Smooth muscle cell (in vitro differentiated cells): Measurements from ENCODE around the gene MED14. TPM values are rescaled to one million over a fixed set of nuclear protein-coding genes. Genes with fewer than 3 reads are reported as not detected.

Experiments
- DNase-seq: peaks from one replicate; lab custom pipeline; 2025; ENCODE audit not compliant: unreplicated experiment; lab: John Stamatoyannopoulos, UW
- H2AFZ ChIP-seq: fragments of 200-600 bp; sonication (generic); 2 replicates; pipeline ENCODE4 v1.6.0; 2016; ENCODE audit warnings: antibody characterized with exemption, low read depth, mild to moderate bottlenecking
- H3F3A ChIP-seq: fragments of 200-600 bp; sonication (generic); 2 replicates; pipeline ENCODE4 v1.6.0; 2017; ENCODE audit warnings: antibody characterized with exemption, low read depth
- H3K27ac ChIP-seq: fragments of 200-600 bp; sonication (generic); 2 replicates; pipeline ENCODE4 v1.5.1; 2016; ENCODE audit warnings: low read depth, mild to moderate bottlenecking
- H3K27me3 ChIP-seq: fragments of 200-600 bp; sonication (generic); 2 replicates; pipeline ENCODE4 v1.6.1; 2016; ENCODE audit warnings: low read depth, mild to moderate bottlenecking
- H3K36me3 ChIP-seq: fragments of 200-600 bp; sonication (generic); 2 replicates; pipeline ENCODE4 v1.5.1; 2016; ENCODE audit warnings: low read depth
- H3K4me1 ChIP-seq: fragments of 200-600 bp; sonication (generic); 2 replicates; pipeline ENCODE4 v1.5.1; 2016; ENCODE audit warnings: low read depth
- H3K4me2 ChIP-seq: fragments of 200-600 bp; sonication (generic); 2 replicates; pipeline ENCODE4 v1.6.0; 2016; ENCODE audit warnings: mild to moderate bottlenecking
- H3K4me3 ChIP-seq: fragments of 200-600 bp; sonication (generic); 2 replicates; pipeline ENCODE4 v1.5.1; 2016; ENCODE audit warnings: mild to moderate bottlenecking
- H3K79me2 ChIP-seq: fragments of 200-600 bp; sonication (generic); 2 replicates; pipeline ENCODE4 v1.6.0; 2016; ENCODE audit warnings: low read depth, mild to moderate bottlenecking
- H3K9ac ChIP-seq: fragments of 200-600 bp; sonication (generic); 2 replicates; pipeline ENCODE4 v1.6.0; 2016; ENCODE audit warnings: low read depth
- H3K9me3 ChIP-seq: fragments of 200-600 bp; sonication (generic); replicated peaks from 2 replicates; pipeline ENCODE4 v1.5.1; 2016; ENCODE audit warnings: low read depth
- H4K20me1 ChIP-seq: fragments of 200-600 bp; sonication (generic); 2 replicates; pipeline ENCODE4 v1.6.0; 2016; ENCODE audit warnings: low read depth
- WGBS: methylation state at CpG from one replicate; pipeline ENCODE4 v1.1.7; 2016; ENCODE audit warnings: low lambda C conversion rate; 5-methylcytosine and 5-hydroxymethylcytosine counted together
- polyA plus RNA-seq: library from polyadenylated mRNA; unstranded; fragments of >200 nt; fragmentation: Nextera tagmentation; extraction: Ambion mirVana; gene quantifications from 2 replicates; pipeline ENCODE4 v1.2.1, GENCODE V29; 2016
- total RNA-seq: library from RNA; depleted of rRNA; stranded (reverse); fragments of >200 nt; gene quantifications from 2 replicates; pipeline ENCODE4 v1.2.3, GENCODE V29; 2014
- TF ChIP-seq, protein P1 (sequence below): fragments of 200-600 bp; sonication (generic); IDR thresholded peaks from 2 replicates; pipeline ENCODE4 v1.5.1; 2017; ENCODE audit warnings: borderline replicate concordance, mild to moderate bottlenecking, antibody characterized with exemption; ENCODE audit not compliant: insufficient read depth, poor library complexity, severe bottlenecking

Gene MED14
- total and polyA plus RNA-seq, 2 experiments from 2014 or later = 9.4 to 56.2 TPM

DNA sequence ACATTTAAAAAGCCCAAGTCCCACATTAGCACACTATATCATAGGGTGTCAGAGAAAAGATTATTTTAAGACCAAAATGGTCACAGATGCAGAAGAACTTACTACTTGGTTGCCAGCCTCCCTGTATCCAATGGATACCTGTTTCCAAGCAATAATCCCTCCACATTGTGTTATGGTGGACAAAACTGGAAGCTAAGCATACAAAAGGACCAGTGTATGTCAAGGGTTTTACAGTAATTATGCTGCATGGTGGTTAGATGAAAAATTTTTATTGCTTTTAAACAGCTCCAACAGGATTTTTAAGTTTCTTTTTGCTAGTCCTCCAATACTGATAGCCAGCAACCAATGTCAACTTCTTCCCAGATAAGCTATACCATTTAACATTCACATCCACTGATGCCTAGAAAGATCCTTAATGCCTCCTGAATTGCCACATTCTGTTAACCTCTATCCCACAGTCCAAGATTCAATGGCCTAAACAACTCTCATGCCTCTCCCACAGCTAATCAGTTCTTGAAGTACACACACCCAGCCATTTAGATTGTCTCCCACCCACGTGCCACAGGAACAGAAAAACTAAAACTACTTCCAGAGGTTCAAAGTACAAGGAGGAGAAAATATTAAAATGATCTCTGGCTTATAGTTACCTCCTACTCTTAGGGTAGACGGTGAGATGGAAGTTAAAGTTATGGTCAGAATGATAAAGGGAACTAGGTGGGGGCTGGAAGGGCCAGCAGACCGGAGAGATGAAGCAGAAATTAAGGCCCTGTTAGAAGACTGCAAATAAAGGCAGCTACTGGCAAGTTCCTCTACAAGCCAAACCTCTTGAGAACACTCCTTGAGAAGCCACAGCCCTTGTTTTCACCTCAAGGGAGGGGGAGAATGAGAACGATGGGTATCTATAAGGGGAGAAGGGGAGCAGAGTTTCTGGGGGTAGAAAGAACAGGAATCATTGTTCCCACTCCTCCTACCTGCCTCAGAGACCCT lies 5.5 kb downstream of the MED14 start:
- Histone ChIP-seq H3K4me3 (no peak overlapping the region), H3K4me2 (no peak overlapping the region), H3K4me1 (peaks cover 17% of the 10 kb centered on the region), H3F3A (no peaks in the 10 kb centered on the region), H3K27me3 (no peaks in the 10 kb centered on the region), H3K9ac (no peak overlapping the region), H2AFZ (no peak overlapping the region), H3K9me3 (no peaks in the 10 kb centered on the region), H3K36me3 (no peaks in the 10 kb centered on the region), H4K20me1 (peaks cover 75% of the 10 kb centered on the region), H3K27ac (no peak overlapping the region), H3K79me2 (peaks cover 57% of the 10 kb centered on the region)
- no peak for DNase-seq
- TF ChIP-seq, protein P1, sequence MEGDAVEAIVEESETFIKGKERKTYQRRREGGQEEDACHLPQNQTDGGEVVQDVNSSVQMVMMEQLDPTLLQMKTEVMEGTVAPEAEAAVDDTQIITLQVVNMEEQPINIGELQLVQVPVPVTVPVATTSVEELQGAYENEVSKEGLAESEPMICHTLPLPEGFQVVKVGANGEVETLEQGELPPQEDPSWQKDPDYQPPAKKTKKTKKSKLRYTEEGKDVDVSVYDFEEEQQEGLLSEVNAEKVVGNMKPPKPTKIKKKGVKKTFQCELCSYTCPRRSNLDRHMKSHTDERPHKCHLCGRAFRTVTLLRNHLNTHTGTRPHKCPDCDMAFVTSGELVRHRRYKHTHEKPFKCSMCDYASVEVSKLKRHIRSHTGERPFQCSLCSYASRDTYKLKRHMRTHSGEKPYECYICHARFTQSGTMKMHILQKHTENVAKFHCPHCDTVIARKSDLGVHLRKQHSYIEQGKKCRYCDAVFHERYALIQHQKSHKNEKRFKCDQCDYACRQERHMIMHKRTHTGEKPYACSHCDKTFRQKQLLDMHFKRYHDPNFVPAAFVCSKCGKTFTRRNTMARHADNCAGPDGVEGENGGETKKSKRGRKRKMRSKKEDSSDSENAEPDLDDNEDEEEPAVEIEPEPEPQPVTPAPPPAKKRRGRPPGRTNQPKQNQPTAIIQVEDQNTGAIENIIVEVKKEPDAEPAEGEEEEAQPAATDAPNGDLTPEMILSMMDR = no peak
- 70% methylated on average over 4 of the region's 4 CpGs for WGBS

- H3K36me3 ChIP-seq = no peaks in the 10 kb centered on the region
- no peaks in the 10 kb centered on the region for H3K27me3 ChIP-seq
- peaks cover 49% of the 10 kb centered on the region for H3K79me2 ChIP-seq
- H3K9me3 ChIP-seq = no peaks in the 10 kb centered on the region
- DNase-seq = no peak
- H3K4me3 ChIP-seq = no peak overlapping the region
- TF ChIP-seq, protein P1 = no peak
- no peak overlapping the region for H3K27ac ChIP-seq
- H2AFZ ChIP-seq = no peak overlapping the region
- H4K20me1 ChIP-seq = peaks cover 56% of the 10 kb centered on the region
- no peak overlapping the region for H3K9ac ChIP-seq
- 81% methylated on average over 6 of the region's 6 CpGs for WGBS
- peaks cover 7% of the 10 kb centered on the region for H3K4me1 ChIP-seq
- H3K4me2 ChIP-seq = no peak overlapping the region
- no peaks in the 10 kb centered on the region for H3F3A ChIP-seq
Measured at GRCh38 chrX:40727581-40728252, 7.6 kb downstream of the MED14 start.

DNA sequence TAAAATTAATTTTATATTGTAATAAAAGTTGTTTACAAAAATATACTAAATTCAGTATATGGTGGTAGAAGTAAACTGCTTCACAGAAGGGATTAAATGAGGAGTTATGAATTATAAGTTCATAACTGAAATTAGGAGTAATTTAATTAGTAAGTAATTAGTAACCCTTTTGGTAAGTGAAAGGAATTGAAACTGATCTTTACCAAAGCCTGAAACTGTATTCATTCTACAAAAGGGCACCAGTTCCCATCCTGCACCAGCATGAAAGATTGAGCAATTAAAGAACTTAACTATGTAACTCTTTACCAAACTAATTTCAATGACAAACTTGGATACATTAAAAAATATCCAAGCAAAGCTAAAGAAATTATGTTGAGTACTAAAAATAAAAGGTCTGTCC lies 8.2 kb downstream of the MED14 start:
- Histone ChIP-seq H3K9ac (no peak overlapping the region), H3K4me2 (no peak overlapping the region), H3K27ac (no peak overlapping the region), H2AFZ (no peak overlapping the region), H3F3A (no peaks in the 10 kb centered on the region), H4K20me1 (peaks cover 51% of the 10 kb centered on the region), H3K4me1 (peaks cover 7% of the 10 kb centered on the region), H3K27me3 (no peaks in the 10 kb centered on the region), H3K9me3 (no peaks in the 10 kb centered on the region), H3K36me3 (no peaks in the 10 kb centered on the region), H3K4me3 (no peak overlapping the region), H3K79me2 (peaks cover 52% of the 10 kb centered on the region)
- TF ChIP-seq, protein P1 = no peak
- no peak for DNase-seq
